PC-3 (cell line): ENCODE measurements around the gene SLC35A4. TPM values are rescaled to one million over a fixed set of nuclear protein-coding genes. Genes with fewer than 3 reads are reported as not detected.

Source experiments
- ATAC-seq: fragments of 200-7000 bp; cut with Tn5 transposase; 2 replicates; pipeline ENCODE4 v1.9.1; 2020; ENCODE audit warnings: mild to moderate bottlenecking, moderate library complexity
- BruUV-seq: library from RNA; stranded (reverse); fragments of 400-500 nt; replicated peaks from 2 replicates; lab custom pipeline; 2021; lab: Mats Ljungman, UMichigan
- CTCF ChIA-PET: fragments of 300-600 bp; sonication (Branson Sonifier 250); formaldehyde crosslinking; loops from one replicate; lab custom pipeline; 2022; ENCODE audit warnings: antibody characterized with exemption; lab: Charles Lee
- POLR2A ChIA-PET: fragments of 300-600 bp; sonication (Branson Sonifier 250); formaldehyde crosslinking; loops from one replicate; lab custom pipeline; 2022; ENCODE audit warnings: antibody characterized with exemption; ENCODE audit not compliant: unreplicated experiment; lab: Charles Lee
- DNase-seq: peaks from one replicate; pipeline ENCODE4 v3.0.0-alpha.2; 2015
- H2AFZ ChIP-seq: fragments of 300-600 bp; sonication (generic); 2 replicates; pipeline ENCODE4 v1.6.0; 2016; ENCODE audit warnings: antibody characterized with exemption, low read length
- H3F3A ChIP-seq: fragments of 300-600 bp; sonication (generic); one replicate; pipeline ENCODE4 v1.6.0; 2017; ENCODE audit warnings: antibody characterized with exemption, low read length, control low read depth, mild to moderate bottlenecking; ENCODE audit not compliant: unreplicated experiment
- H3K27ac ChIP-seq: fragments of 300-600 bp; sonication (generic); 2 replicates; pipeline ENCODE4 v1.5.1; 2016; ENCODE audit warnings: mild to moderate bottlenecking, low read length
- H3K27me3 ChIP-seq: fragments of 300-600 bp; sonication (generic); 2 replicates; pipeline ENCODE4 v1.6.1; 2016; ENCODE audit warnings: low read length, mixed read lengths
- H3K36me3 ChIP-seq: fragments of 300-600 bp; sonication (generic); 2 replicates; pipeline ENCODE4 v1.6.1; 2016; ENCODE audit warnings: low read depth, mixed run types, low read length, mixed read lengths
- H3K4me1 ChIP-seq: fragments of 300-600 bp; sonication (generic); 2 replicates; pipeline ENCODE4 v1.5.1; 2016; ENCODE audit warnings: low read length; ENCODE audit not compliant: insufficient read depth
- H3K4me2 ChIP-seq: fragments of 300-600 bp; sonication (generic); 2 replicates; pipeline ENCODE4 v1.6.0; 2016; ENCODE audit warnings: low read length
- H3K4me3 ChIP-seq: fragments of 300-600 bp; sonication (generic); 2 replicates; pipeline ENCODE4 v1.5.1; 2016; ENCODE audit warnings: mild to moderate bottlenecking, low read length, mixed read lengths
- H3K79me2 ChIP-seq: fragments of 300-600 bp; sonication (generic); 2 replicates; pipeline ENCODE4 v1.6.1; 2017; ENCODE audit warnings: low read length, mixed read lengths
- H3K9ac ChIP-seq: fragments of 300-600 bp; sonication (generic); 2 replicates; pipeline ENCODE4 v1.6.0; 2016; ENCODE audit warnings: mild to moderate bottlenecking, low read length
- H3K9me2 ChIP-seq: fragments of 300-600 bp; sonication (generic); replicated peaks from 2 replicates; pipeline ENCODE4 v1.6.1; 2016; ENCODE audit warnings: mixed run types, low read length, mixed read lengths
- H3K9me3 ChIP-seq: fragments of 300-600 bp; sonication (generic); 2 replicates; pipeline ENCODE4 v1.6.1; 2016; ENCODE audit warnings: low read length, mixed read lengths
- H4K20me1 ChIP-seq: fragments of 300-600 bp; sonication (generic); 2 replicates; pipeline ENCODE4 v1.6.1; 2016; ENCODE audit warnings: low read length, mixed read lengths
- CTCF ChIP-seq: fragments of 300-600 bp; sonication (generic); conservative IDR thresholded peaks from 2 replicates; pipeline ENCODE4 v1.5.1; 2017; ENCODE audit warnings: antibody characterized with exemption, low read depth, mild to moderate bottlenecking, low read length
- EZH2 ChIP-seq: fragments of 300-600 bp; sonication (generic); IDR thresholded peaks from one replicate; pipeline ENCODE4 v1.6.1; 2017; ENCODE audit warnings: antibody characterized with exemption, mild to moderate bottlenecking, low read length; ENCODE audit not compliant: unreplicated experiment
- EZH2phosphoT487 ChIP-seq: fragments of 300-600 bp; sonication (generic); IDR thresholded peaks from 2 replicates; pipeline ENCODE4 v1.6.1; 2018; ENCODE audit warnings: mild to moderate bottlenecking, antibody characterized with exemption, low read length, borderline replicate concordance
- intact Hi-C: fragments of 100-400 bp; cut with micrococcal nuclease; formaldehyde crosslinking; loops from 2 replicates; pipeline ENCODE4 v1.9.0; 2023
- total RNA-seq: library from RNA; depleted of rRNA; stranded (reverse); fragments of >200 nt; gene quantifications from 2 replicates; pipeline ENCODE4 v1.2.3, GENCODE V29; 2014

The SLC35A4 gene
- total RNA-seq, 1 experiment from 2014 or later = 25.0 TPM

DNA sequence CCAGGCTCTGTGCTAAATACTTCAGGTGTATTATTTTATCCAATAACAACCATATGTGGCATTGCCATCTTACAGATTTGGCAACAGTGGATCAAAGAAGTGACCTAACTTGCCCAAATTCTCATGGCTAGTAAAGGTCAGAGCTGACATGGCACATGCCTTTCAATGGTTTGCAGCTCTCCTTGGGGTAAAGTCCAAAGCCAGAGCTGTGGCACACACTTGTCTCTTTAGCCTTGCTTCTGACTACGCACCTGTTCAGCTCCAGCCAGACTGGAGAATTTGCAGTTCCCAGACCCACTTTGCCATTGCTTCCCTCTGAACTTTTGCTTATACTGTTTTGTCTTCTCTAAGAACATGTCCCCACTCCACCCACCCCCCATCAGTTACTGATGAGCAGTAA, 5.9 kb downstream of the SLC35A4 start:
- BruUV-seq = no TSS peak
- H3F3A ChIP-seq = no peaks in the 10 kb centered on the region
- intact Hi-C loops = no loop called here
- no peak overlapping the region for H3K9ac ChIP-seq
- H3K4me1 ChIP-seq = peaks cover 10% of the 10 kb centered on the region
- no peaks in the 10 kb centered on the region for H3K9me2 ChIP-seq
- ChIA-PET POLR2A (no interaction called here), CTCF (no interaction called here)
- no peaks in the 10 kb centered on the region for H3K9me3 ChIP-seq
- H3K27ac ChIP-seq = no peak overlapping the region
- TF ChIP-seq EZH2phosphoT487 (no peak), CTCF (no peak), EZH2 (no peak)
- no peak for ATAC-seq
- DNase-seq = no peak
- peaks cover 13% of the 10 kb centered on the region; the same call in 1 of the 2 replicates for H3K36me3 ChIP-seq
- H4K20me1 ChIP-seq = no peaks in the 10 kb centered on the region
- H3K79me2 ChIP-seq = peaks cover 19% of the 10 kb centered on the region
- H3K27me3 ChIP-seq = no peaks in the 10 kb centered on the region
- no peak overlapping the region for H3K4me2 ChIP-seq
- H3K4me3 ChIP-seq = no peak overlapping the region
- no peak overlapping the region for H2AFZ ChIP-seq

DNA sequence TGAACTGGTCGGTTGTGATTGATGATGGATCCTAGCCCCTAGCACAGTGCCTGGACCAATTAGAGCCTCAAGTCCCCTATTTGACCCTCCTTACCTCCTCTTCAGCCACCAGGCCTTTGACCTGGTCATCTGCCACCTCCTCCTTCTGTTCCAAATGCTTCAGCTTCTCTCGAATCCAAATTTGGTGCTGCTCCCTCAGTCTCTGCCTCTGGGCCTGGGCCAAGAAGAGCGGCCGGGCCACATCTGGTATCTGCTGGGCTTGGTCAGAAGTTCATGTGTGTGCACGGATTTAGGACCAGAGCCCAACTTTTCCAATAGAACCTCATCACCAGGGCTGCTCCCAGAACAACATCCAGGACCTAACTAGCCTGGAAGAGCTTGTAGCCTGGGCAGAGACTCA, 6.5 kb downstream of the SLC35A4 start:
- no peaks in the 10 kb centered on the region for H4K20me1 ChIP-seq
- ChIA-PET CTCF (no interaction called here), POLR2A (no interaction called here)
- H3K9me2 ChIP-seq = no peaks in the 10 kb centered on the region
- ATAC-seq (no peak), DNase-seq (no peak)
- no peak overlapping the region for H3K4me2 ChIP-seq
- H3K27ac ChIP-seq = no peak overlapping the region
- no peaks in the 10 kb centered on the region for H3K27me3 ChIP-seq
- H3K36me3 ChIP-seq = peaks cover 13% of the 10 kb centered on the region; the same call in 1 of the 2 replicates
- TF ChIP-seq EZH2phosphoT487 = no peak
- no peak for TF ChIP-seq CTCF
- TF ChIP-seq EZH2 = no peak
- peaks cover 12% of the 10 kb centered on the region for H3K79me2 ChIP-seq
- no peak overlapping the region for H3K4me3 ChIP-seq
- H3K4me1 ChIP-seq = 0 out of 2 replicates have a peak, but pooled peaks cover 3% of the 10 kb centered on the region
- no peaks in the 10 kb centered on the region for H3K9me3 ChIP-seq
- H3K9ac ChIP-seq = no peak overlapping the region
- no peaks in the 10 kb centered on the region for H3F3A ChIP-seq
- BruUV-seq = no TSS peak
- H2AFZ ChIP-seq = no peak overlapping the region
- intact Hi-C loops = no loop called here

- intact Hi-C loops = no loop called here
- no TSS peak for BruUV-seq
- POLR2A ChIA-PET = no interaction called here
These were observed 9.1 kb downstream of the SLC35A4 start for GRCh38 chr5:140573683-140574082.

More at GRCh38 chr5:140573683-140574082, 9.1 kb downstream of the SLC35A4 start:
- TF ChIP-seq EZH2 = no peak
- no peak for TF ChIP-seq CTCF
- no peak for TF ChIP-seq EZH2phosphoT487
- CTCF ChIA-PET = no interaction called here
- ATAC-seq = no peak
- Histone ChIP-seq H3K4me1 (no peaks in the 10 kb centered on the region), H3K36me3 (no peaks in the 10 kb centered on the region; the same call in 1 of the 2 replicates), H3K27me3 (no peaks in the 10 kb centered on the region), H3K9me3 (no peaks in the 10 kb centered on the region), H3K27ac (no peak overlapping the region), H3K79me2 (no peaks in the 10 kb centered on the region), H4K20me1 (no peaks in the 10 kb centered on the region), H3K4me2 (no peak overlapping the region), H3F3A (no peaks in the 10 kb centered on the region), H2AFZ (no peak overlapping the region), H3K9ac (no peak overlapping the region), H3K4me3 (no peak overlapping the region), H3K9me2 (no peaks in the 10 kb centered on the region)
- no peak for DNase-seq
